AG09319 (cell line): ENCODE results near the gene CUL4B.
A peak's percentile ranks its signal among the peaks of the same experiment; 100 is the strongest.
"Not testable (repeated sequence)": the region's sequence is repeated elsewhere in the genome, so short reads cannot be mapped to it uniquely, and the experiment has no call there.

ENCODE experiments used
- DNase-seq: peaks from one replicate; pipeline ENCODE4 v3.0.0-alpha.2; 2010; ENCODE audit warnings: low read depth; ENCODE audit errors: extremely low read depth
- CTCF ChIP-seq: IDR thresholded peaks from 2 replicates; pipeline ENCODE4 v1.5.1; 2011; ENCODE audit warnings: low read depth, mild to moderate bottlenecking, inconsistent platforms, low read length, moderate library complexity

The CUL4B gene

DNA sequence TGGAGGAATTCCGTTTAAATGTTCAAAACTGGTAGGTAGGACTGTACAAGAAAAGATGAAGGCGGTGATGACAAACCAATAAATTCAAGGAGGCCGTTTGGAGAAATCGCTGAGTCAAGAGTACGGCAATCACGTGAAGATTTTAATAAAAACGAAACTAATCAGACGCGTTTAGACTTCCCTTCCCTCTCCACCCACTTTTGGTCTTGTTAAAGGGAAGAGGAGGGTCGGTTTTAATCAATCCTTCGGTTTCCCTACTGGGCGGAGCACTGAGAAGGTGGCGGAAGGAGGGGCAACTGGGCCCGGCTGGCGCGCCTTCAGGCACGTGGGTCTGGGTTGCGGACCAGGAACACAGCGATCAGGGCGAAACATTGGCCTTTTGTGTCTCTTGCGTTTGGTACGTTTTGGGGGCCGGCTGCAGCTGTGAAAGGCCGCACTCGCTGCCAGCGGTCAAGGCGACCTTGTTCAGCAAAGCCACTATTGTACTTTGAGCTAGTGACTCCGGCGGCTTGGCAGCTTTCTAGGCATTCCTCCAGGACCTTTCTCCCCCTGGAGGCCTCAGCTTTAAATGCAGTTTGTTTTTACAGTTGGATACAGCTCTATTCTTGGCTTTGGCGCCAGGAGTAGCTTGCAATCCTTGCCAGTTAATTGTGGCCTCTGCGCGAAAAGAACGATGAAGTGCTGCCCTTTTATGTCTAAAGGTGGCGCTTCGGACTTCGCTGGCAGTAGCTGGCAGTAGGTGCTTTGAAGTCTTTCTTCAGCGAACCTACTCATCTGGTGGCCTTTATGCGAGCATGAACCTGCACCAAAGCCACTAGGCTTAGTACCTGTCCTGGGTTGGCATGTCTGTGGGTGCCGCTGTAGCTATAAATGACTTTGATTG, 74.9 kb downstream of the CUL4B start:
- peak; percentile 43 for DNase-seq
- TF ChIP-seq CTCF = peak; percentile 44

- no peak for TF ChIP-seq CTCF
- DNase-seq = no peak
Measured at GRCh38 chrX:120485315-120485637, 75.5 kb downstream of the CUL4B start.

- no peak for DNase-seq
- no peak for TF ChIP-seq CTCF
Measured at GRCh38 chrX:120477453-120477852, 83.3 kb downstream of the CUL4B start.

DNA sequence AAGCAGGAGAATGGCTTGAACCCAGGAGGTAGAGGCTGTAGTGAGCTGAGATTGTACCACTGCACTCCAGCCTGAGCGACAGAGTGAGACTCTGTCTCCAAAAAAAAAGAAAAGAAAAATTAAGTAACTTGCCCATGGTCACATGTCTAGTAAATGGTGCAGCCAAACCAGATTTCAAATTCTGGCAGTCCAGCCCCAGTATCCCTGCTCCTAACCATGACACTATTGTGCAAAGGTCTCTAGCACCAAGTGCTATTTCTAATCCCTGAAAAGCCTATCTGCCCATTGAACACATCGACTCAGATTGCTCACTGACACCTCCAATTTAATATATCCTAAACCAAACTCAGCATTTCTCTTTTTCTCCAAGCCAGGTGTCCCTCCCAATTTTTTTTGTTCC, 84.0 kb downstream of the CUL4B start:
- no peak for DNase-seq

DNA sequence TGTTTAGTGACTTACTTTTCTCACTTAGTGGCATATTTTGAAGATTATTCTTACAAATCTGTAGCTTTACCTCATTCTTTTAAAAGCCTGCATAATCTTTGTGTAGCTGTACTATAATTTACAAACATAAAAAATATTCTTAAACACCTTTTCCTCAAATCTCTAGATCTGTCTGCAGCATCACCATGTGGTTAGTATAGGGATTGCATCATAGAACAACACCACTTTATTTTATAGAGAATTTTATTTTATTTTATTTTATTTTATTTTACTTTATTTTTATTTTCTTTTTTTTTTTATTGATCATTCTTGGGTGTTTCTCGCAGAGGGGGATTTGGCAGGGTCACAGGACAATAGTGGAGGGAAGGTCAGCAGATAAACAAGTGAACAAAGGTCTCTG, 85.3 kb downstream of the CUL4B start:
- TF ChIP-seq CTCF = peak; percentile 62
- not testable (repeated sequence) for DNase-seq

More for the DNA sequence above, 84.0 kb downstream of the CUL4B start:
- TF ChIP-seq CTCF = no peak
